SK-MEL-5 (cell line): ENCODE measurements around the gene ACSF3. TPM values are rescaled to one million over a fixed set of nuclear protein-coding genes. Genes with fewer than 3 reads are reported as not detected.
"Not testable (repeated sequence)": the region's sequence is repeated elsewhere in the genome, so short reads cannot be mapped to it uniquely, and the experiment has no call there.

Experiments used
- DNase-seq: peaks from one replicate; pipeline ENCODE4 v3.0.0-alpha.2; 2016; ENCODE audit warnings: low read depth, low spot score
- in situ Hi-C: cut with HindIII; loops from 2 replicates; pipeline ENCODE4 v1.10.0; 2016; ENCODE audit warnings: low sequenced_read_pairs, high pct_unique_total_duplicates, low pct_unique_long_range_greater_than_20kb
- total RNA-seq: library from RNA; depleted of rRNA; stranded (reverse); fragments of >200 nt; shearing (Covaris generic); gene quantifications from 2 replicates; pipeline ENCODE4 v1.2.3, GENCODE V29; 2014

Gene ACSF3
- total RNA-seq, 1 experiment from 2014 or later: 20.6 TPM

DNA sequence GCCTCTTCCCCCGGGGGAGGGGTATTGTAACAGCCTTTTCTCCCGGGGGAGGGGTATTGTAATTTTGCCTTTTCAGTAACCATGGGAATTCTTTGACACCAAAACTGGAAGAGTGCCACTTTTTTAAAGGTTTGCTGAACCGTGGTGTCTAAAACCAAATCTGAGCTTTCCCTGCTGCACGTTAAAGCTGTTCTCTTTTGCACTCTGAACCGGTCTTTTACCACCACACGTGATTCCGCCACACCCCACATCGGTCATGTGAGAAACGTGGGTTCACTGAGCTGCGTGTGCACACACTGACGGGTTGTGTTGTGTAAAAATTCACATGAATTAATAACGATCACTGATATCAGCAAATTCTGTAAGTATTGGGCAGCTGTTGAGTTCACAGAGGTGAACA is 9.2 kb upstream of the ACSF3 start:
- DNase-seq: no peak
- in situ Hi-C loops: no loop called here

DNA sequence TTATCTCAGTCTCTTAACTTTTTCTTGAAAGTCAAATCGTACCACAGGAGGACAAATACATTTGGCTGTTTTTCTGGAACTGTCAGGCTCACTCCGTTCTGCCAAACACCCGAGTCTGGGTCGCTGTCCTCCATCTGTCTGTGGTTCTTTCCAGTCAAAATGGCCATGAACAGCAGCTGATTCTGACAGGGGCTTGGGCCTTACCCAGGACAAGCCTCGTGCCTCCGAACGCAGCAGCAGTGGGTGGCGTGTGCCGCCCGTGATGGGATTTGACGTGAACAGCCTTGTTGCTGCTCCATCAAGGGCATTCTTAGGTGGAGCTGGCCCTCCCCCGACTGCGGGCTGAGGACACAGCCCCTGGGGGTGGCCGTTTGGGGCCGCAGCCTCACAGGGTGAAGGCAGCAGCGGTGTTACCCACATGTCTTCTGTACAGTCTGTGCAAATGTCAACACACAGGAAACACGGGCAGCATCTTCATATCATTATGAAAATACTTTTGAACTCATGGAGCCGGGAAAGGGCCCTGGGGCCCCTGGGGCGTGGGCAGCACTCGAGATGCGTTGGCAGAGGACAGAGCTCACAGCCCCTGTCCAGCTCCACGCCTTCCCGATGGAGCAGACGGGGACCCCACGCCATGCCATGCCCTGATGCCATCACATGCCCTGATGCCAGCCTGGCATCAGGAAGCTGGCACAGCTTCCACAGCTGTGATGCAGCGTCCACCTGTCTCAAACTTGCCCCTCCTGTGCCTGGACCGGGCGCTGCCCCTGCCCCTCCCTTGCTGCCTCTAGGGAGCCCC is 8.6 kb upstream of the ACSF3 start:
- in situ Hi-C loops: no loop called here
- peak; percentile 3 for DNase-seq

DNA sequence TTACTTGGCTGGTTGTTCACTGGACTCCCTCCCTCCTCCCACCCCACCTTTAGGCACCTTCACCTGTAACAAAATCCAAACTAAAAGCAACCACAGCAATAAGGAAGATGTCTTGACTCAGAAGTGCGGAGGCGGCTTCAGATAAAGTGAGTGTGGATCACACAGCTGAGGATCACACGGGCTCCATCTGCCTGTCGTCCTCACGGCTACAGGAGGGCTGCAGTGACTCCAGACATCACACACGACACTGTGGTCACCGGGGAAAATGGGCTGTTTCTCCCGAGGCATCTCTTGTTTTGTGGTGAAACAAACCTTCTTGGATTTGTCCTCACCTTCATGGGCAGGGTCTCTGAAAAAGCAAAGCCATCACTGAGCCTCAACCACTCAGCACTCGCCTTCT is 7.9 kb upstream of the ACSF3 start:
- no peak for DNase-seq
- in situ Hi-C loops: no loop called here

DNA sequence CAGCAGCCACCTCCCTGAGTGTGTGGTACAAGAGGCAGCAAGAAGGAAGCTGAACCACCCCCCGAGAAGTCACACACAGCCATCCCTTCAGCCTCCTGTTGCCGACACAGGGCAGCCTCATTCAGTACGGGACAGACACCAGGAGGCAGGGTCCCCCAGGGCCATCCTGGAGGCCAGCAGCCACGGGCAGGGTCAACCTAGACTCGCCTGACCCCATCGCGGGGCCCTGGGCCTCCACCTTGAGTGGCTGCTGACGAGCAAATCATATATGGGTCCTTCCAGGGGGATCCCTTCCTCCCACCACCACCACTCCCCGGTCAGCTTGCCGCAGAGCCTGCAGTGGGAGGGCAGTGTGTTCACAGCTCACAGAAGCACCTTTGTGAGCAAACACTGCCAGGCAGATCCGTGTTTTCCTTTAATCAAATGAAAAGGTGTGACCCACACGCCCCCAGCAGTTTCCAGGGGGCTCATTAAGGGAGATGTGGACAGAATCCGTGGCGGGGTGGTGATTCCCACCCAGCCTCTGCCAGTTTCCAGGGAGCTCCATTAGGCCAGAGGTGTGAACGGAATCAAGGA is 5.6 kb upstream of the ACSF3 start:
- in situ Hi-C loops: no loop called here

DNA sequence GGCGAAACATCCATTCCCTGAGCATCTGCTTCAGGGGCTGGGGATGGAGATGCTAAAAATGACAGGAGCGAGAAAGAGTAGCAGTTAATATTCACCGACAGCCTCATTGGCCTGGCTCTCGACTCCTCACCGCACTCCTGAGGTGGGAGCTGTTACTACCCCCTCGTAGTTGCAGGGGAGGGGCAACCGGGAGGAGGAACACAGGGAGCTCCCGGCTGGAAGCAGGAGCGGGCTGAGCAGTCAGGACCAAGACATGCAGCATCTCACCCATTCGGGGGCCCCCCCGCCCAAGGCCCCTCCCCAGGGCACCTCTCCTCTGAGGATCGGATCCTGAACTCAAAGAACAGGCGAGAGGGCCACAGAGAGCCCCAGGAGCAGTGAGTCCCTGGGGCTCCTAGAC is 4.5 kb upstream of the ACSF3 start:
- no peak for DNase-seq
- in situ Hi-C loops: no loop called here

More for the DNA sequence above, 5.6 kb upstream of the ACSF3 start:
- DNase-seq: no peak

DNA sequence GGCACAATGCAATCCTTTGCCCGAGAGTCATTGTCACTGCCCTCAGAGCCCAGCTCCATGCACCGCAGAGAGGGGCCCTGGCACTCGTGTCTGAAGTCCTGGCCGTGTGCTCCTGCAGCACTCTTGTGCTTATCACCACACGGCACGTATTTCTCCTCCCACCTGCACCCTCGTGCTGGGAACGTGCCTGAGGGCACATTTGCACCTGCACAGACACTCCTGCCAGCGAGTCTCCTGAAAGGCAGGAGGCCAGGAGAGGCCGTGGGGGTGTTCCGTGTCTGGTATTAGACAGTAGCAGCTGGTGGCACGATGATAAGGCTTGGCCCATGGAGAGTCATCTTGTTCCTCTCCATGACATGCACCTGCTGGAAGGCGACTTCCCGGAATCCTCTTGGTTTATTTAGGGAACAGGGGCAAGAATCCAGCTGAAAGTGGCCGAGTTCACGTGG is 3.4 kb upstream of the ACSF3 start:
- DNase-seq: no peak
- in situ Hi-C loops: no loop called here

DNA sequence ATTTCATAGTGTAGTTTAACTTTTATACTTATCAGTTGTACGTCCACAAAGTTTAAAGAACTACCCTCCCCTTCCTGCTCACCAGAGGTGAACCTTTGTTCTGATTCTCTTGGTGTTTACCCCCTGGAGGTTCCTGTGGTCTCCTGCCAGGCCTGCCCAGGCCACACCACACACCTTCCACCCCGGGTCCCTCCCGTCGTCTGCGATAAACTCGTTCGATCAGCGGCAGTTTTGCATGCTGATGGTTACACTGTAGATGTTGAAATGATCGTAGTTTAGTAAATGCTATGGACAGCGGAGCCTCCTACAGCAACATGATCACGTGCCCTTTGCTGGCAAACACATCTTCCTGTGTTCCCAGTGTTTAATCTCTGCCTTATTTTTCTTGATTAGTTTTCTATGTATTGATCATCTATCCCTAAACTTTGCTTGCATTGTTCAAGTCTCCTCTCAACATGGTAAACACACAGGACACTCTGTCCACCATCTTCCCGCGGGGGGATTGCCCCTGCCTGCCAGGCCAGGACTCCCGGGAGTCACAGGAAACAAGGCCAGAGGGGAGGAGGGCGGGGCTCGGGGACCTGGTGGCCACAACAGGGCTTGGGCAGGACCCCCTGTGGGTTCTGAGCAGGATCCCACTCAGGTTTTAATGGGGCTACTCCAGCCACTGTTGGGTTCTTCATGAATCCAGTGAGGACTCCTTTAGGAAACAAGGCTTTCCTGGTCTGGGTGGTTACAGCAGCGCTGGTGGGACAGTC is 2.8 kb upstream of the ACSF3 start:
- DNase-seq: no peak
- in situ Hi-C loops: no loop called here

DNA sequence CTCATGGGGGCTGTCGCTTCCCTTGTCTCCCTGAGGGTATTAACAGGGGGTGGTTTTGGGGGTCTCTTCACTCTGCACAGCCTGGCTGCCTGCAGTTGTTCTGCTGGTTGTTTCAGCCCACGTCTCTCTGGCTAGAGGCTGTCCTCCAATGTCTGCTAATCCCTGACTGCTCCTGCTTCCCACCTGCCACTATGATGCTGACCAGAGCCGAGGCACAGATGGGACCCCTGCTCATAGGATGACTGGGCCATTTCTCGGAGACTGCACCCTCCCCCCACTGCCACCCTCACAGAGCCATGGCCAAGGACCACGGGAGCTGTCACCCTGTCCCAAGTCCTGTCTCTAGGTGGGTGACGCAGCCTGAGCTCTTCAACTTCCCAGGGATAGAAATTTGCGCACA is 1.6 kb upstream of the ACSF3 start:
- in situ Hi-C loops: no loop called here
- no peak for DNase-seq

DNA sequence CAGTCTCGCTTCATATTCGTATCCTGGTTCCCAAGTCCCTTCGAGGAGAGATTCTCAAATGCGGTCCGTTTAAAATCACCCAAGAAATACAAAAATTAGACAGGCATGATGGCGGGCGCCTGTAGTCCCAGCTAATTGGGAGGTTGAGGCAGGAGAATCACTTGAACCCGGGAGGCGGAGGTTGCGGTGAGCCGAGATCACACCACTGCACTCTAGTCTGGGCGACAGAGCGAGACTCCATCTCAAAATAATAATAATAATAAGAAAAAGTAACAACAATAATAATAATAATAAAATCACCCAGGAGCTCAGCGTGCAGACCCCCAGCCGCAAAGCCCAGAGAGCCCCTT is 425 bp upstream of the ACSF3 start:
- DNase-seq, in situ Hi-C loops: not testable (repeated sequence)

DNA sequence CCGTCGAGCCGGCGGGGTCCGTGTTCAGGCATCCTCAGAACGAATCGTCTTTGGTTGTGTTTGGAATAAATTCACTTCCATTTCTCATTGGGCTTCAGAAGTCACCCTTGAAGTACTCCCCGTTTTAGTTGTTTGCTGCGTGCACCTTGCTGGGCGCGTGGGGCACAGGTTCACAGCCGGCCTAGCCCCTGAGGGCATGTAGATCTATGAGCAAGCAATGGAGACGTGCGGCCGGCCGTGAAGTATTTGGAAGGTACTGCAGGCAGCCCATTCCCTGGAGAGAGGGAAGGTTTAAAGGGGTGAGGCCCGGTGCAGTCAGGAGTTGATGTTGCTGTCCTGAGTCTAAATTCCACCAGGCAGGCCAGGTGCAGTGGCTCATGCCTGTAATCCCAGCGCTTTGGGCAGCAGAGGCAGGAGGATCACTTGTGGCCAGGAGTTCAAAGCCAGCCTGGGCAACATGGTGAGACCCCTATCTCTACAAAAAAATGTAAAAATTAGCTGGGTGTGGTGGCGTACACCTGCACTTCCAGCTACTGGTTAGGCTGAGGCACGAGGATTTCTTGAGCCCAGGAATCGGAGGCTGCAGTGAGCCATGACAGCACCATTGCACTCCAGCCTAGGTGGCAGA is 714 bp downstream of the ACSF3 start:
- in situ Hi-C loops: no loop called here
- peak; percentile 4 for DNase-seq

DNA sequence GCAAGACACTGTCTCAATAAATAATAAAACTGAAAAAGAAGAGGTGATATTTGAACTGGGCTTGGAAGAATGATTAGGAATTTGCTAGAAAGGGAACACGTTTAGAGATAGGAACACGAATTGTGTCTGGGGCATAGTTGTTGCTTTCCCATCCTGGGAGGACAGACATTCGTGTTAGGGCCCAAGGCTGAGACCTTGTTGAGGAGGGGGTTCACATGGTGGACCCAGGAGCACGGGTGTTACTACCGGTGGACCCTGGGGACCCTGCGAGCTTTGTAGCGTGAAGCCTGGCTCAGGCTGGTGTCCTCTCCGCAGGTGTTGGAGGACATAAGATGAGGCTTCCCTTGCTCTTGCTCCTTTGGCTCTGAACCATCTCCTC is 1.2 kb downstream of the ACSF3 start:
- DNase-seq: no peak
- in situ Hi-C loops: no loop called here

DNA sequence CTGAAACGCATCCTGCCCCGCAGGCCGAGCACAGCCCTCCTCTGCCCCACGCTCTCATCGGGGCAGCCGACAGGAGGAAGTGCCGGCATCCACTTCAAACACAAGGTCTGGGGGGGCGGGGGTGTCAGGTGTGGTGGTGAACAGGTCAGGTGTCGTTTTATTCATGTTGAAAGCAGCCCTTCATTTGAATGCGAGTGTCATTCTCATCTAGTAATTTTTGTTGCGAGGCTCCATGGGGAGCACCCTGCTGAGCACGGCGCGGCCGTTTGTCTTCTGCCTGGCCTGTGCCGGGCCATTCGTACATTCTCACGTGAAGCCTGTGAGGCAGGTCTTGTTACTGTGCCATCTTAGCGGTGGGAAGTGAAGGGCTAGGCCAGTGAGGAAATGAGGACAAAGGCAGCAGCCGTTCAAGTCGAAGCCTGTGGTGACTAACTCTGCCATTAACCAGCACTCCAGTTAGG is 1.9 kb downstream of the ACSF3 start:
- in situ Hi-C loops: no loop called here
- DNase-seq: no peak

DNA sequence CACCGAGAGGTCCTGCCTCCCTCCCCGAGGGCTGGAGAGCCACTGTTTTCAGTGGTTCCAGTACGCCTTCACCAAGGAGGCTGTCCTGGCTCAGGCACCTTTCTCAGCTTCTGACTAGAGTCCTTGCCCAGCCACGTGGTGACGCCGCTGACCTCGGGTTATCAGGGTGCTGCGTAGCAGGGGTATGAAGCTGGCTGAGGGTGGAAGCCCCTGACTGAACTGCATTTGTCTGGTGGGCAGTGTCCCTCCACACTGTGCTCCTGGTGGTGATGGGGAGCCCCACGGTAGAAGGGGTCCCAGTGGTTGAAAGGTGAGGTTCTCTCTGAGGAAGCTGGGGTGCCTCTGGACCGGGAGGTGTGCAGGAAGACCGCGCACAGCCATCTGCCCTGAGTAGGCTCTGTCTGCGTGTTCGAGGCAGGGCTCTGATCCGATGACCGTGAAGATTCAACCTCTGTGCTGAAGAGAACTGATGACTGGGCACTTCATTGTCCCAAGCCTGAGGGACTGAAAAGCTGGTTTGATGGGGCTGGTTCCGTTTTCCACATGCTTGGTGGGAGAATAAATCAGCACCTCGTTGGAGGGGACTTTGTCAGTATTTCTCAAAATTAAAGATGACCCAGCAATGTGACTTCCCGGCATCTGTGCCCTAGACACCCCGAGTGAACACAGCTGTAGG is 2.5 kb downstream of the ACSF3 start:
- in situ Hi-C loops: no loop called here
- no peak for DNase-seq

DNA sequence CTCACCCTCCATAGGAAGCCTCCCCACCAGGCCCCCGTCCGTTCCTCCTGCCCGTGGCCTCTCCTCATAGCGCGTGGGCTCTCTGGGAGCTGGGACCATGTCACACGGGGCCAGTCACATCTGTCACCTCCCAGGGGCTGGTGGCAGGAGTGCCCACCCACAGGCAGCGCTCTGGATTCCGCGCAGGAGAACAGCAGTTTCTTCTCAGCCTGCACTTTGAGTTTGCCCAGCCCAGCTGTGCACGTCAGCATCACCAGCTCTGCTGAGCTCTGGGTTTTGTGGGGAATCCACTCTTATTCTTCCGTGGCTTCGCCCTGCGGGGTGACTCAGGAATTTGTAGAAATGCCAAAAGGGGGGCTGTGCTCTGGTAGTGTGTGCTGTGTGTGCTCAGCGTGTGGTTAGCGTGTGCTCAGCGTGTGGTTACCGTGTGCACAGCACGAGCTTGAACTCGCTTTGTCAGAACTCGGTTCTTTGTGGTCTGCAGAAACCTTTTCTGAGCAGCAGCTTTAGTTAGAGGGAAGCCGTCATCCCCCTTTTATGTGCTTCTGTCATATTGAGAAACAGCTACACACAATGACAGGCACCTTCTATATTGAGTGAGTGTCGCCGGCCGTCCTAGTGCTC is 3.2 kb downstream of the ACSF3 start:
- no peak for DNase-seq
- in situ Hi-C loops: no loop called here

DNA sequence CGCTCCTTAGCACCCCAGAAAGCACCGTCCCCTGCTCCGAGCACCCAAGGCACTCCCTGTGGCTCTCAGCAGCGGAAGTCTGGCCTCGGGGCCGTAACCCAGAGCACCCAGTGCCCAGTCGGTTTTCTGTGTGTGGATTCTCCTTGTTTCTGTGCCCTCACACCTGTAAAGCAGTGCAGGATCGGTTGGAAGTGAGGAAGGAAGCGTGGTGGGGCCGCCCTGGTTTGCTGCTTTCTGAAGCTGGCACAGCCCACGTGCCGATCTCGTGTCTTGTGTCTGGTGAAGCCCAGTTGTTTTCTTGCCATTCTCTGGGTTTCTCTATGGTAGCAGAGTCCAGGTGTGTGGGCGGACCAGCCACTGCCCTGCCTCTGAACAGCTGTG is 3.7 kb downstream of the ACSF3 start:
- no peak for DNase-seq
- in situ Hi-C loops: no loop called here

DNA sequence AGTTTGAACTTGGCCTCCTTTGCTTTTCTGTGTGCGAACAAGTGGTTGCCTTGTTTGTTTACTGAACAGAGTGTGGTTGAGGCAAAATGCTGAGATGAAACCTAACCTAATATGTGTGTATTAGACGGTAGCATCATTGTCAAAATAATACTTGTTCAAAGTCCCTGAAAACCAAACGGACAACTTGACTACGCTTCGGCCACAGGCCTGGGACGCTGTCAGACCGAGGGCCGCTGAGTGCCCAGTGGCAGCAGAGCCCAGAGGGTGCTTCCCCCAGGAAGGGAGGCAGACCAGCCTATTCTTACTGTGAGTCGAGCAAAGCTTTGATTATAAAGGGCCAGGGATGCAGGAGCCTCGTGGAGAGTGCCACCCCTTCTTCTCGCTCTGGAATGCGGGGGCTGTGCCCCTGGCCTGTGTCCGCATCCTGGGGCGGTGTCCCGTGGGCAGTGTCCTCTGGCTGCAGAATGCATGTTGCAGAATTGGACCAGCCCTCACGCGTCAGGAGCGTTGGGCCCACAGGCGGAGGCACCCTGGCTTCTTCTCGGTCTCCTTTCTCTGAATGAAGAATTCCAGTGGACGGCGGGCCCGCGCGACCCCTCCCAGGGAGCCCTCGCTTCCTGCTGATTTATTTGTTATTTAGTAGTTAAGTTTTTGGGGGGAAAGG is 5.2 kb downstream of the ACSF3 start:
- in situ Hi-C loops: no loop called here

DNA sequence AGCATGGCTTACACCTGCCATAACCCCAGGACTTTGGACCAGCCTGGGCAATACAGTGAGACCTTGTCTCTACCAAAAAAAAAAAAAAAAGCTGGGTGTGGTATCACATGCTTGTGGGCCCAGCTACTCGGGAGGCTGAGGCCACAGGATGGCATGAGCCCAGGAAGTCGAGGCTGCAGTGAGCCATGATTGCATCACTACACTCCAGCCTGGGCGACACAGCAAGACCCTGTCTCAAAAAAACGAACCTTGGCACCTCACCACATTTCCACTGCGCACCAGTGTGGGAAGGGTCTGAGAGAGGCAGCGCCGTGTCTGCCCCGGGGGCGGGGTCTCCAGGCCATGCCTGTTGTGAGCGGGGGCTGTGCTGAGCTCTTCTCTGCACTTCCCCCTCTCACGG is 6.3 kb downstream of the ACSF3 start:
- in situ Hi-C loops: no loop called here
- DNase-seq: peak; percentile 20

More for the DNA sequence above, 5.2 kb downstream of the ACSF3 start:
- no peak for DNase-seq
